Naive B cell (primary cell): ENCODE results near the gene RTRAF. TPM values are rescaled to one million over a fixed set of nuclear protein-coding genes. Genes with fewer than 3 reads are reported as not detected.

ENCODE experiments used
- ATAC-seq, 2 donors: fragments of 150-1000 bp; cut with Tn5 transposase; 2 replicates each; pipeline ENCODE4 v1.10.0; 2021; ENCODE audit warnings: low read depth in 2 of 2, mild to moderate bottlenecking in 2 of 2, moderate library complexity in 2 of 2
- DNase-seq: peaks from one replicate; pipeline ENCODE4 v3.0.0; 2022
- H3K27ac Mint-ChIP-seq, 6 donors: one replicate each; pipeline ENCODE4 v1.8.0; 2020 to 2022; ENCODE audit warnings: mild to moderate bottlenecking in 6 of 6, mixed read lengths in 6 of 6, moderate library complexity in 5 of 6, inconsistent platforms in 2 of 6
- H3K27me3 Mint-ChIP-seq, 3 donors: one replicate each; pipeline ENCODE4 v1.8.0; 2021 to 2022; ENCODE audit warnings: mixed read lengths in 3 of 3, mild to moderate bottlenecking in 1 of 3
- H3K36me3 Mint-ChIP-seq, 2 donors: one replicate each; pipeline ENCODE4 v1.8.0; 2020 to 2022; ENCODE audit warnings: mixed read lengths in 2 of 2, inconsistent platforms in 1 of 2, mild to moderate bottlenecking in 1 of 2
- H3K4me1 Mint-ChIP-seq, 3 donors: one replicate each; pipeline ENCODE4 v1.8.0; 2020 to 2022; ENCODE audit warnings: mixed read lengths in 3 of 3, inconsistent platforms in 1 of 3, mild to moderate bottlenecking in 1 of 3, moderate library complexity in 1 of 3
- H3K4me3 Mint-ChIP-seq, 8 donors: one replicate each; pipeline ENCODE4 v1.8.0; 2020 to 2022; ENCODE audit warnings: mild to moderate bottlenecking in 8 of 8, mixed read lengths in 8 of 8, moderate library complexity in 8 of 8, inconsistent platforms in 2 of 8
- H3K9me3 Mint-ChIP-seq, 7 donors: one replicate each; pipeline ENCODE4 v1.8.0; 2020 to 2022; ENCODE audit warnings: mixed read lengths in 7 of 7, mild to moderate bottlenecking in 5 of 7, inconsistent platforms in 2 of 7, moderate library complexity in 1 of 7
- polyA plus RNA-seq, 6 donors: library from polyadenylated mRNA; unstranded; fragments of 300-500 nt; fragmentation: Illumina TruSeq; gene quantifications; one replicate each; pipeline ENCODE4 v1.2.3, GENCODE V29; 2021; ENCODE audit warnings: low read depth in 6 of 6

The RTRAF gene
- polyA plus RNA-seq, 6 donors from 2014 or later = 95.0 to 184 (median 171) TPM

DNA sequence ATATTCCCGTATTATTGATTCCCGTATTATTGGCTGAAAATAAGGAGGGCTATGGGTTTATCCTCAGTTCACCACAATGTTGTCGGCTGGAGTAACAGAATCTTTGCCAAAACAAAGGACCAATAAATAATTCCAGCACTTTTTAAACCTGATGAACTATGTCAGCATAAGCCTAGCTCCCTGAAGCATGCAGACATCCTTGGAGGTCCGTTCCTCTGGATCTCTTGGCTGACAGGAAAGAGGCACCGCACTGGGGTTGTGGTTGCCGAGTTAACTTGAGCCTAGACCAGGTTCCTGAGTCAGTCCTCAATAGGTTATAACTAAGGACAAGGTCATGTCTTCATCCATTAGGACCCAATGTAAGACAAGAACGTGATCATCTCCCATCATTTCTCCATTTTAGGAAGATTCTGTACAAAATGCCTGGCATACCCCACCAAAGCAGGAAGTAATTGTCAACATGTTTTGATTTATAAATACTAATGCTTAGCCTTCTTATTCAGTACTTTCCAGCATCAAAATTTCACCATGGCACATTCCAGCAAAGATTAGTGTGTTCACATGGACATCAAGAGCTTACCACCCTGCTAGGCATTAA lies 43.0 kb downstream of the RTRAF start:
- Mint-ChIP-seq H3K36me3 (no peaks in the 10 kb centered on the region), H3K9me3 (peaks cover 0 to 10% (median 2%) of the 10 kb centered on the region in 7 donors), H3K27ac (no peak overlapping the region), H3K4me3 (no peak overlapping the region), H3K4me1 (no peaks in the 10 kb centered on the region), H3K27me3 (peaks cover 0 to 6% (median 5%) of the 10 kb centered on the region in 3 donors)
- ATAC-seq = no peak
- no peak for DNase-seq

DNA sequence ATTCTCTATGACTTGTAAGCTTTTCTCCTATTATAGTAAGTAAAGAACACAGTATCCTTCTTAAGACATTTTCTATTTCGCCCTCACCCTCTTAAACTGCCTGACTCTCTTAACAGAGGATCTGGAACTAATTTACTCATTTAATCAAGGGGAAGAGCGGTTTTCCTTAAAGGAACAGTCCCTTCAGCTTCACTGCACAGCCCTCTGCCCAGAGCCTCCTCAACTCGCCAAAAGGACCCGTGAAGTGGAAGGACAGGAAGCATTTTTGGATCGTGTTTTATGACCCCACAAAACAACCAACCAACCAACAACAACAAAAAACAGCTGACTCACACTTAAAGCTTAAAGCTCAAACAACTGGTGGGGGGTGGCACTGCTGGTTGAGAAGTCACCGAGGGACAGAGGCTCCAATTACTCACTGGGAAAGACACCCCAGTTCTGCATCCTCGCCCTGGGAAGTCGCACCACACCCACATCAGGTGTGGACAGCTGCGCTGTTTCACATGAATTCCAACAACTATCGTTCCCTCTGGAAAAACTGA lies 43.8 kb downstream of the RTRAF start:
- Mint-ChIP-seq H3K4me3 (no peak overlapping the region), H3K27ac (no peak overlapping the region), H3K4me1 (no peaks in the 10 kb centered on the region), H3K9me3 (peaks cover 0 to 10% (median 2%) of the 10 kb centered on the region in 7 donors), H3K36me3 (no peaks in the 10 kb centered on the region), H3K27me3 (peaks cover 3 to 7% (median 6%) of the 10 kb centered on the region in 3 donors)
- ATAC-seq (no peak), DNase-seq (no peak)

DNA sequence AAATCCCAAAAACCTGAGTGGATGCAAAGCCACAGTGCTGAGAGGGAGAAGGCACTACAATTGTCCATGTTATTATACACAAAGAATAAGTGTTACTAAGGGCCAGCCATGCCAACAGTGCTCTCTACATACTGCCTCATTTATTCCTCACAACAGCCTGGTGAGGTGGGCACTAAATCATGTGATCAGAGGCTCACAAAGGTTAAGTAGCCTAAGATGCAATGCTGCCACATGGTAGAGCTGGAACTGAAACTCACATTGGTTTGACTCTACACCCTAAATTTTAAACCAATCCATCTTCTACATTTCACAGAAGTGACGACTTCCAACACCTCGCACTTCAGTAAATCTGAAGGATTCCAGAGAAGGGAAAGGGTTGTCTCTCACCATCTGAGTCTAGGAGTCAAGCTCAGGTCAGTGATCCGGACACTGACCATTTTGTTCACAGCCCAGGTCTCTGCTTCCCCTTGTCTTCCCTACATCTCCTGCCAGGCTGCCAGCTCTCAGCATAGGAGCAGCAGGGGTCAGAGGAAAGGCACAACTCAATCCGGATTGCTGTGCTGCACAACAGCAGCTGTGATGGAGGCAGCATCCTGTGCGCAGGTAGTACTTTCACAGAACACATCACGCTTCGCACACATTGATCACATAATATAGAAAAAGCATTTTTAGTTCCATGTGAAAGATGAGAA lies 49.9 kb downstream of the RTRAF start:
- peaks cover 12 to 22% (median 15%) of the 10 kb centered on the region in 3 donors for H3K27me3 Mint-ChIP-seq
- no peak overlapping the region for H3K27ac Mint-ChIP-seq
- H3K4me3 Mint-ChIP-seq = no peak overlapping the region
- peaks cover 0 to 8% (median 4%) of the 10 kb centered on the region in 3 donors for H3K4me1 Mint-ChIP-seq
- ATAC-seq (no peak), DNase-seq (no peak)
- H3K36me3 Mint-ChIP-seq = no peaks in the 10 kb centered on the region
- H3K9me3 Mint-ChIP-seq = peaks cover 0 to 10% (median 2%) of the 10 kb centered on the region in 7 donors

DNA sequence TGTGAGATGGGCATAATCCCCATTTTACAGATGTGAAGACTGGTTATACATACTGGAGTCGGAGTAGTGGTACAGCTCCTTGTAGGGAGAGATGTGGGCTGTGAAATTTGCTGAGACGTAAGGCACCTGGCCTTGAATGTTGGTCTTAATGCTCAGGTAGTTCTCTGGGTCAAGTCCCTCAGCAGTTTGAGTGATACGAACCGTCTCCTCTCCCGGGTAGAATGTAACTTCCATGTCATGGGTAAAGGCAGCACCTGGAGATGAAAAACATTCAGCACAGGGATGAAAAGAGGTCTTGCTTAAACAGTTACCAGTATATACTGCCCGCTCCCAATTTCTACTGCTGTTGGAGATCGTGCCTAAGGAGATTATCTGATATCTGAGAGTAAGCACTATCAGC lies 51.3 kb downstream of the RTRAF start:
- Mint-ChIP-seq H3K27me3 (peaks cover 12 to 22% (median 17%) of the 10 kb centered on the region in 3 donors), H3K4me3 (no peak overlapping the region), H3K9me3 (peaks cover 0 to 10% (median 0%) of the 10 kb centered on the region in 7 donors), H3K36me3 (no peaks in the 10 kb centered on the region), H3K27ac (no peak overlapping the region), H3K4me1 (peaks cover 0 to 17% (median 4%) of the 10 kb centered on the region in 3 donors)
- ATAC-seq = no peak
- no peak for DNase-seq

DNA sequence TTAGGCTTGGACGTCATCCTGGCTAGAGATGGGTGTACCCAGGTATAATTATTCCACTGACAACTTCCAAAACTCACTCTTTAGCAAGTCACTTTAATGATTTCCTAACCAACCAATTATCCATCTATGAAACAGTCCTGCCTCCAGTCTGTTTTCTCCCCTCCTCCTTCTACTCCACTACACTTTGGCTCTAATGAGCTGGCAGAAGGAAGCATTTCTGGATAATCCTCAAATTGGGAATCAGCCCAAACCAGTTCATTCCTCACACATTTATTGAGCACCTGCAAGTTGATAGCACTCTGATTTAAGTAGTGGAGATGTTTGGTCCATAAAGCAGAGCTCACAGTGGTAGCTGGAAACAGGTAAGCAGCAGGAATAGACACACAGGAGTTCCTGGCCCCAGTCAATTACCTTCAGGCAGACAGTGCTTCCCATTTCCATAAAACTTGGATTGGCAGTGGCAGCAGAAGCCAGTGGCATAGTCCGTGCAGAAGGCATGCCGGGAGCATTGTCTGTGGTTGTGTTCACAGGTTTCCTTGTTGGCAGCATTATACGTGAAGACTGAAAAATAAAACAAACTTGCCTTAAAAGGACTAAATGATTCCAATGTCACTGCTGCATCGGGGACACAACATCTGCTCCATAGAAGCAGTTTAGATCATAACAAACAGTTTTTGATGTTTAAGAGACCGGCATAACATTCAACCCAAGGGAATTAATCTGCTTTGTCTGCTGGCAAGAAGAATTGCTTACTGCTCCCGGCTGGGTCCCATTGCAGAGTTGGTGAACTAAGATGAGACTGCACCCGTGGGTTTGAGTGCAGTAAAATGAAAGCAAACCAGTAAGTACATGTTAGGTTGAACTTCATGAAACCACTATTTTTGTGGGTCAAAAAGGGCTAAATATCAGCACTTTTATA lies 53.3 kb downstream of the RTRAF start:
- H3K27ac Mint-ChIP-seq = peak overlapping the region in 1 of 6 donors; percentile 26
- no peak for ATAC-seq
- H3K4me3 Mint-ChIP-seq = no peak overlapping the region
- H3K27me3 Mint-ChIP-seq = peaks cover 12 to 22% (median 17%) of the 10 kb centered on the region in 3 donors
- H3K36me3 Mint-ChIP-seq = no peaks in the 10 kb centered on the region
- peaks cover 0 to 20% (median 8%) of the 10 kb centered on the region in 3 donors for H3K4me1 Mint-ChIP-seq
- DNase-seq = no peak
- no peaks in the 10 kb centered on the region for H3K9me3 Mint-ChIP-seq

DNA sequence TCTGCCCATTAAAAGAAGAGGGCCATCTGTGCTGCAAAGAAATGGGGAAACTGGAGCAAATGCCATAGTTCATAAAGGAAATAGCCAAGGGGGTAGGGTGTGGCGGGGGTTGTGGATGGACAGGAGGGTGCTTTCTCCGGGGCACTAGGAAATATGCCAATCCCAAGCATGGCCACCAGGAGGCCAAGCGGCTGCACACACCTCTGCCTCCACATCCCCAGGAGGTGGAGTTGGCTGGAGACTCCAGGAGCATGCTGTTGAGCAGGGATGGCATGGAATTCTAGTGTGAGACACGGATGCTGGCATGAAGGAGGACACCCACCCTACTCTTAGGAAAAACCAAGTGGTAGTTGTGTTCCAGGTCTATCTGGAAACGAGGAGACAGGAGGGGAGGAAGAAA lies 54.3 kb downstream of the RTRAF start:
- H3K27ac Mint-ChIP-seq = no peak overlapping the region
- H3K27me3 Mint-ChIP-seq = peaks cover 11 to 13% (median 12%) of the 10 kb centered on the region in 3 donors
- H3K9me3 Mint-ChIP-seq = no peaks in the 10 kb centered on the region
- no peak for DNase-seq
- H3K36me3 Mint-ChIP-seq = no peaks in the 10 kb centered on the region
- peak overlapping the region in 1 of 8 donors; percentile 37 for H3K4me3 Mint-ChIP-seq
- H3K4me1 Mint-ChIP-seq = peaks cover 0 to 20% (median 8%) of the 10 kb centered on the region in 3 donors
- no peak for ATAC-seq

DNA sequence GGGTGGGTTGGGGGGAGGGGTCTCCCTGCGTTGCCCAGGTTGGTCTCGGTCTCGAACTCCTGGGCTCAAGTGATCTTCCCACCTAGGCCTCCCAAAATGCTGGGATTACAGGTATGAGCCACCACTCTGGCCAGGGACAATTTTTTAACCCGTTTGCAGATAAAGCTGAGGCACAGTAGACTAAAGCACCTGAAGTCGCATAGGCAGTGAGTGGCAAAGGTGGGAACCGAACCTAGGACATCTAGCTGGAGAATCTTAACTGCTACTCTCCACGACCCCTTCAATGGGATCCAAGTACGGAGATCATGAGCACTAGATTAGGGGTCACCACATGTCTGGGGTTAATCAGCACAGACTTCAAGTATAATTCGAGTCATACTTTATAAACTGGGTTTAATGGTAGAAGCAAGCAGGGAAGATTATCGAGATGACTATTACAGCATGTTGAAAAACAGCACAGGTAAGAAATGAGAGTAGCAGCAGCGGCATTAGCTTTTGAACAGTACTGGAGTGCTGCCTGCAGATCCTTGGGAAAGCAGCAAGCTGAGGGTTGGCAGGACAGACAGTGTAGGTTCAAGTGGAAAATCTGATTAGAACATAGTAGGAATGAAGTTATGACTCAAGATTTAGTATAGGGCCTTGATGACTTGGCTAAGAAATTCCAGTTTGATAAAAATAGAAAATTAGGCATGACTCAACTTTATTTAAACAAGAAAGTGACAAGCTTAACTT lies 55.6 kb downstream of the RTRAF start:
- DNase-seq = no peak
- ATAC-seq = no peak
- H3K4me3 Mint-ChIP-seq = peak overlapping the region in 3 of 8 donors; percentile 11 to 85 (median 72)
- no peaks in the 10 kb centered on the region for H3K9me3 Mint-ChIP-seq
- no peaks in the 10 kb centered on the region for H3K36me3 Mint-ChIP-seq
- H3K27me3 Mint-ChIP-seq = peaks cover 8 to 12% (median 12%) of the 10 kb centered on the region in 3 donors
- H3K27ac Mint-ChIP-seq = peak overlapping the region in 1 of 6 donors; percentile 16
- H3K4me1 Mint-ChIP-seq = peaks cover 0 to 20% (median 8%) of the 10 kb centered on the region in 3 donors

DNA sequence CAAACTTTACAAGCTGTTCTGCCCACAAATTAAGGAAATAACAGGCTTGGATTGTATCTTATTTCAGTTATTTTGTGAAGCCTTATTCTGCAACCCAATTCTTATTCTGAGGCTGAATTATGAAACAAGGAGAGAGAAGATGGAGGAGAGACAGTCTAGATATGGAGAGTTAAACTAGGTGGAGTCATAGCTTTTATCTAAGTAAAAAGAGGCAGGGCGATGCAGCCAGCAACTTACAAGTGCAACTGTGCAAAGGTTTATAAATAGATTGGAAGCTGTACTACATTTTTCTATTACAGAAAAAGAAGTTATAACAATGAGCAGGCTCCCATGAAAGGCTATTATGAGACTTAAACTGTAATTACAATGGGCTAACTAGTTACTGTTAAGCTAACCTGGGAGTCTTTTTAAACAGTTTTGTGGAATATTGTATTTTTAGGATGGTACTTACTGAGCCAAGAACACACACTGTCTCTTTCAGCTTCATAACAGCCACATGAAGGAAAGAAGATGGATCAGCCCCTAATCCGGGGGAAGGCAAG lies 57.1 kb downstream of the RTRAF start:
- H3K9me3 Mint-ChIP-seq = no peaks in the 10 kb centered on the region
- H3K27ac Mint-ChIP-seq = peak overlapping the region in 1 of 6 donors; percentile 53
- no peaks in the 10 kb centered on the region for H3K36me3 Mint-ChIP-seq

DNA sequence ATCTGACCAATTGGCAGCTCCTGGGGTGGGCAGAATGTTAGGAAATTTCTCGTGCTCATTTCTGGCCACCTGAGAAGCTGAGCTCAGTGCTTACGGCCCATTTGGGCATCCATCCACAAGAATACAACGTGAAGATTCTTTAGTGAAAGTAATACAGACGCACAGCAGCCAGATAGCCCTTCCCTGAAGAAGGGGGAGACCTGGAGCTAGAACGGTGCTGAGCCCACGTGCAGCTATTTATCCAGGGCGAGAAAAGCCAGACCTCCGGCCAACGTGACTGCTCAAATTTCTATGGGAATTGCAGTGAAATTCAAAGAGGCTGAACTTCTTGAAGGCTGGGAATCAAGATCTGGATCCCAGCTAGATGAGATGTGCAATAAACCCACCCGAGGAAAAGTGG lies 58.8 kb downstream of the RTRAF start:
- no peaks in the 10 kb centered on the region for H3K36me3 Mint-ChIP-seq
- peaks cover 8 to 14% (median 10%) of the 10 kb centered on the region in 3 donors for H3K27me3 Mint-ChIP-seq
- H3K27ac Mint-ChIP-seq = no peak overlapping the region
- ATAC-seq = no peak
- H3K9me3 Mint-ChIP-seq = no peaks in the 10 kb centered on the region
- no peak overlapping the region for H3K4me3 Mint-ChIP-seq
- DNase-seq = no peak
- H3K4me1 Mint-ChIP-seq = peaks cover 0 to 18% (median 7%) of the 10 kb centered on the region in 3 donors

More for the DNA sequence above, 57.1 kb downstream of the RTRAF start:
- H3K4me3 Mint-ChIP-seq = peak overlapping the region in 1 of 8 donors; percentile 85
- ATAC-seq = no peak
- DNase-seq = no peak
- peaks cover 8 to 12% (median 12%) of the 10 kb centered on the region in 3 donors for H3K27me3 Mint-ChIP-seq
- H3K4me1 Mint-ChIP-seq = peaks cover 0 to 20% (median 8%) of the 10 kb centered on the region in 3 donors

DNA sequence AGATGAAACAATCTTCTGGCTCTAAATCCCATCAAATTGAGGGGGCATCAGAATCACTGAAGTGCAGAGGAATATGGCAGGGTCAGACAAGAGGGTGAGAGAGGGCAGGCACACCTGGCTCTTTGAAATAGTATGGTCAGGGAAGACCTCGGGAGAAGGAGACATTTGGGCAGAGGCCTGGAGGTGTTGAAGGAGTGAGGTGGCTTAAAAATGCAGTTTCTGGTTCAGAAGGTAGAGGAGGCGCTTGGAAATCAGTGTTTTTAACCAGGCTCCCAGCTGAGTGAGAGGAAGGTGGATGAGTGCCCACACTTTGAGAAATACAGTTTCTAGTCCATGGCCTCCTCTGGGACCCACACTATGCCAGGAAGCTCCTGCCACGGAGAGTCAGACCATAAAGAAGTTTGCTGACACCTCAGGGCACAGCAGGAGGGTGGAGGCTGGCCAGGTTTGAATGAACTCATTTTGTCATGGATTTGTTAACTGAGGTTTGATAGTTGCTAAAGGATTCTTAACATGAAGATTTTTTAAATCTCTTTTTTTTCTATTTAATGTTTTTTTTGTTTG lies 59.4 kb downstream of the RTRAF start:
- Mint-ChIP-seq H3K36me3 (no peaks in the 10 kb centered on the region), H3K9me3 (no peaks in the 10 kb centered on the region), H3K4me3 (no peak overlapping the region), H3K4me1 (peaks cover 0 to 12% (median 4%) of the 10 kb centered on the region in 3 donors), H3K27ac (peak overlapping the region in 2 of 6 donors; percentile 31 to 46), H3K27me3 (peaks cover 4 to 14% (median 7%) of the 10 kb centered on the region in 3 donors)
- DNase-seq (no peak), ATAC-seq (no peak)

DNA sequence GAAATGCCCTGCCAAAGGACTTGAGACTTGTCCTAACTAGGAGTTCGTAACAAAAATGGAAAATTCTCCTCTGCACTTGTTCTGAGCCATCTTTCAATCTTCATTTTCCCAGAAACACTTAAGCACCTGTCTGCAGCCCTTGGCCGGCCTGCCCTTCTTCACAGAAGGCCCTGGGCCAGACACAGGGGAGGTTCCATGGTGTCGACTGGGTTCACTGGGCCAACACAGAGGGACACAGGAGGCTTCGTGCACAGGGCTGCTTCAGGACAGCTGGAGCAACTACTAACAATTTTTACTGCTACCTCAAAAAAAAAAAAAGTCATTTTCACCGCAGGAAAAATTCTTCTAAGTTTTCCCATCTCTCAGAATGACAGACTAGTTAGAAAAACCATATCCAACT lies 59.9 kb downstream of the RTRAF start:
- H3K36me3 Mint-ChIP-seq = no peaks in the 10 kb centered on the region
- DNase-seq (no peak), ATAC-seq (no peak)
- peaks cover 0 to 12% (median 4%) of the 10 kb centered on the region in 3 donors for H3K4me1 Mint-ChIP-seq
- H3K27ac Mint-ChIP-seq = no peak overlapping the region
- H3K27me3 Mint-ChIP-seq = peaks cover 0 to 15% (median 4%) of the 10 kb centered on the region in 3 donors
- H3K4me3 Mint-ChIP-seq = no peak overlapping the region
- H3K9me3 Mint-ChIP-seq = no peaks in the 10 kb centered on the region
